ENCODE measurements around the gene PLEKHA7. TPM values are rescaled to one million over a fixed set of nuclear protein-coding genes. Genes with fewer than 3 reads are reported as not detected.
"Not testable (repeated sequence)": the region's sequence is repeated elsewhere in the genome, so short reads cannot be mapped to it uniquely, and the experiment has no call there.

Gene PLEKHA7
- total and polyA plus RNA-seq, 5 donors from 2014 or later, result 0.48 to 1.8 (median 0.73) TPM

DNA sequence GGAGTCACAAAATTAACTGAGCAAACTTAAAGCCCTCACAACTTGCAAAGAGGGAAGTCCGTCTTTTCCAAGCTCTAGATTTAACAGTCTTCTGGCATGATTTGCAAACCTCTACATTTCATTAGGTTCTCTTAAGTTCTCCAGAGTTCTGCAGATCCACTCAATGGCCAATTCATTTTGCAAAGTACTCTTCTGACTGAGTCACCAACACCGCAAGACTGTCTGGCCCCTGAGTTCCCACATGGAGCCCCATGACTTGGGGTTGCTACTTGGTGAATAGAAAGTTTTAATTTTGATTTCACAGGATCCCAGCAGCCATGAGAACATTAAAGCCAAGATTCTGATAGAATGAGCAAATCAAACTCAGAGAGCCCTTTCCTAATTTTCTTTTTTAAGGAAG is 134.5 kb downstream of the PLEKHA7 start:
- Histone ChIP-seq H3K4me3 (ENCODE audit: low read depth, low read length) (no peak overlapping the region), H3K36me3 (ENCODE audit: control insufficient read depth, insufficient read depth, low read length) (no peaks in the 10 kb centered on the region), H3K27ac (ENCODE audit: insufficient read depth, low read length, poor library complexity, severe bottlenecking) (no peak overlapping the region), H3K4me1 (ENCODE audit: control insufficient read depth, insufficient read depth, low read length, poor library complexity, severe bottlenecking) (no peaks in the 10 kb centered on the region), H3K9me3 (ENCODE audit: control insufficient read depth in 2 of 2, low read length in 2 of 2) (no peaks in the 10 kb centered on the region), H3K27me3 (ENCODE audit: control insufficient read depth, insufficient read depth, low read length) (no peaks in the 10 kb centered on the region)
- no peak overlapping the region for H3K27ac Mint-ChIP-seq
- peaks cover 11% of the 10 kb centered on the region for H3K27me3 Mint-ChIP-seq
- H3K4me3 Mint-ChIP-seq, result no peak overlapping the region
- no peaks in the 10 kb centered on the region for H3K9me3 Mint-ChIP-seq
- ATAC-seq (ENCODE audit: low read depth in 2 of 2) (no peak), DNase-seq (no peak)
- H3K36me3 Mint-ChIP-seq, result no peaks in the 10 kb centered on the region
- no peaks in the 10 kb centered on the region for H3K4me1 Mint-ChIP-seq

DNA sequence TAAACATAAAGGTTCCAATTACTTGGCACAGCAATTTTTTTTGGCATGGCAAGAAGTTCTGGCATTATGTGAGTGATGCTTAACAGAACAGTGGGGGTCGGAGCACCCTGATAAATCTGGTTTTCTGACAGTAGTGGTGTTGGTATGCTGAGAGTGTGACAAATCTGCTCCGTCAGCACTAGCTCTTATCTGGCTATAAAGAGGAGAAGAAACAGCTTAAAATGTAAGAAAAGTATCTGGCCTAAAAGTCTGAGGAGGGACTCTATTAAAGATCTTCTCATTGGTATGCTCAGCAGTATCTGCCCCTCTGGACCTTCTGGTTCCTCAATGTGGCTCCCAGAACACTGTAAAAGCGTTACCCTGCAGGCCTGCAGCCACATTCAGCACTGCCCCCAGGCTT is 137.4 kb downstream of the PLEKHA7 start:
- H3K4me1 Mint-ChIP-seq, result no peaks in the 10 kb centered on the region
- H3K36me3 ChIP-seq (ENCODE audit: control insufficient read depth, insufficient read depth, low read length), result no peaks in the 10 kb centered on the region
- no peak for DNase-seq
- peak overlapping the region in 1 of 3 donors; percentile 1 for H3K27ac Mint-ChIP-seq
- peaks cover 15% of the 10 kb centered on the region for H3K27me3 Mint-ChIP-seq
- H3K4me1 ChIP-seq (ENCODE audit: control insufficient read depth, insufficient read depth, low read length, poor library complexity, severe bottlenecking), result no peaks in the 10 kb centered on the region
- no peak overlapping the region for H3K4me3 Mint-ChIP-seq
- H3K27ac ChIP-seq (ENCODE audit: insufficient read depth, low read length, poor library complexity, severe bottlenecking), result no peak overlapping the region
- no peaks in the 10 kb centered on the region for H3K9me3 ChIP-seq (ENCODE audit: control insufficient read depth in 2 of 2, low read length in 2 of 2)
- H3K4me3 ChIP-seq (ENCODE audit: low read depth, low read length), result no peak overlapping the region
- no peaks in the 10 kb centered on the region for H3K27me3 ChIP-seq (ENCODE audit: control insufficient read depth, insufficient read depth, low read length)
- H3K9me3 Mint-ChIP-seq, result no peaks in the 10 kb centered on the region
- no peaks in the 10 kb centered on the region for H3K36me3 Mint-ChIP-seq
- ATAC-seq (ENCODE audit: low read depth in 2 of 2), result no peak

DNA sequence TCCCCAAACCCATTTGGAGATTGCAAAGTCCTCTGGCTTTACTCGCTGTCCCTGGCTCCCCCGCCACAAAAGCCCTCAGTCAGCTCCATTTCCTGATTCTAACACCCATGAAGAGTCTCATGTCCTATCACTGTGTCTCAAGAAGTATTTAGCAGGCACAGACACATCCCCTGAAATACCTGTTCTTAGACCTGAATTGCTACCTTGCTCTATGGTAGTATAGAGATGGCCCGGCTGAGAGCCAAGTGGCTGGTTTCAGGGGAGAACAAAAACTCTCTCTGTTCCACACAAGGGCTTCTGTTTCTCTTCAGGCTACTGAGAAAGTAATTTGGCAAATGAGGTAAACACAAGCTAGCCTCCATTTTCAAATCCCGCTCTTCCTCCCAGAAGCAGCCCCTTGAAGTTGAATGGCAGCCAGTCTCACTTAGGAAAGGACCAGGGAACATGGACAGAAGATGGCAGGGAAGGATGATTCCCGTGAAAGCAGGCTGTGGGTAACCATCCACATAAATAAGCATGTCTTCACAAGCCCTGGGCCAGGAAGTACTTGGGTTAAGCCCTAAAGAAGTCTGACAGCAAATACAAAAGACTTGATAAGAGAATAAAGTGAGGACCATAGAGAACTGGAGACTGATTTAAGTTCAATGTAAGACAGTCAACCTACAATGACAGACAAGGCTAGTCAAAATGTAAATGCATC is 138.0 kb downstream of the PLEKHA7 start:
- Histone ChIP-seq H3K27ac (ENCODE audit: insufficient read depth, low read length, poor library complexity, severe bottlenecking) (no peak overlapping the region), H3K27me3 (ENCODE audit: control insufficient read depth, insufficient read depth, low read length) (no peaks in the 10 kb centered on the region), H3K9me3 (ENCODE audit: control insufficient read depth in 2 of 2, low read length in 2 of 2) (no peaks in the 10 kb centered on the region), H3K36me3 (ENCODE audit: control insufficient read depth, insufficient read depth, low read length) (no peaks in the 10 kb centered on the region), H3K4me3 (ENCODE audit: low read depth, low read length) (no peak overlapping the region), H3K4me1 (ENCODE audit: control insufficient read depth, insufficient read depth, low read length, poor library complexity, severe bottlenecking) (no peaks in the 10 kb centered on the region)
- Mint-ChIP-seq H3K9me3 (no peaks in the 10 kb centered on the region), H3K27ac (no peak overlapping the region), H3K36me3 (no peaks in the 10 kb centered on the region), H3K4me3 (no peak overlapping the region), H3K27me3 (peaks cover 15% of the 10 kb centered on the region), H3K4me1 (no peaks in the 10 kb centered on the region)
- DNase-seq (no peak), ATAC-seq (ENCODE audit: low read depth in 2 of 2) (no peak)

DNA sequence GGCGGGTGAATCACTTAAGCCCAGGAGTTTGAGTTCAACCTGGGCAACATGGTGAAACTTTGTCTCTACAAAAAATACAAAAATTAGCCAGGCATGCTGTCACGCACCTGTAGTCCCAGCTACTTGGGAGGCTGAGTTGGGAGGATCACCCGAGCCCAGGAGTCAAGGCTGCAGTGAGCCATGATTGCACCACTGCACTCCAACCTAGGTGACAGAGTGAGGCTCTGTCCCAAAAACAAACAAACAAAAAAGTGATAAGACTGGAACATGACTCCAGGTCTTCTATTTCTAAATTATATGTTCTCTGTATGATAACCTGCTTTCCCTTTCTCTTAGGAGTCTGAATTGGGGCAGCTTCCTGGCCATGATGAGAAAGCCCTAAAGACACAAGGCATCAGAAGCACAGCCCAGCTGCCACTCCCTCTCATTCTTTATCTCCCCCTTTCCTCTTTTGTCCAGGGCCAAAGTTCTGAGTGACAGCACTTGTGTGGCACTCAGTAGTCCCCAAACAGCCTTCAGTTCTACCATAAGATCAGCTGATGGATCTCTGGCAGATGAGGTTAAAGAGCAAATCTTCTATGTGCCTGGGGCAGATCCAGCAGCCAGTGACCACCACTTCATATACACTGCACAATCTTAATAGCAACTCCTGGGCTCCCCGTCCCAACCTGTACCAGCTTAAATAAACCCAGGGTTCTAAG is 139.8 kb downstream of the PLEKHA7 start:
- Mint-ChIP-seq H3K4me3 (no peak overlapping the region), H3K27ac (no peak overlapping the region), H3K4me1 (no peaks in the 10 kb centered on the region), H3K27me3 (peaks cover 10% of the 10 kb centered on the region), H3K36me3 (no peaks in the 10 kb centered on the region), H3K9me3 (no peaks in the 10 kb centered on the region)
- H3K9me3 ChIP-seq (ENCODE audit: control insufficient read depth in 2 of 2, low read length in 2 of 2), result no peaks in the 10 kb centered on the region
- H3K27ac ChIP-seq (ENCODE audit: insufficient read depth, low read length, poor library complexity, severe bottlenecking), result no peak overlapping the region
- H3K4me3 ChIP-seq (ENCODE audit: low read depth, low read length), result no peak overlapping the region
- no peaks in the 10 kb centered on the region for H3K36me3 ChIP-seq (ENCODE audit: control insufficient read depth, insufficient read depth, low read length)
- DNase-seq (no peak), ATAC-seq (ENCODE audit: low read depth in 2 of 2) (no peak)
- H3K27me3 ChIP-seq (ENCODE audit: control insufficient read depth, insufficient read depth, low read length), result no peaks in the 10 kb centered on the region
- no peaks in the 10 kb centered on the region for H3K4me1 ChIP-seq (ENCODE audit: control insufficient read depth, insufficient read depth, low read length, poor library complexity, severe bottlenecking)

DNA sequence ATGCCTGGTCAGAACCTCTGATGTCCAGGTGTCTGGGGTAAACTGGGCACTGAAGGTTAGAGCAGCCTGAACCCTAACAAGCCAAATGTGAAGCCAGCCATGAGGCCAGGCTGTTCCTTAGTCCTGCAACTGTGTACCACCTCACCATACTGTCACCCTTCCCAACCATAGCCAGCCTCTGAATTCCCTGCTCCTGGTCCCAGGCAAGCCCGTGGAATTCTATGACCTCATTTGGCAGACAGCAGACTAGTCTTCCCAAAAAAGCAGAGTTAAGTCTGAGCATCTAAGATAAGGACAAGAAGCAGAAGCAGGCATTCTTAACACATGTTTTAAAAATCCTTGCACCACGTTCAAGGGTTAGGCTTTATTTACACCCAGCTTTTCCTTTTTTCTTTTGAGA is 140.9 kb downstream of the PLEKHA7 start:
- Mint-ChIP-seq H3K36me3 (no peaks in the 10 kb centered on the region), H3K27ac (no peak overlapping the region), H3K4me3 (no peak overlapping the region), H3K4me1 (no peaks in the 10 kb centered on the region), H3K27me3 (peaks cover 9% of the 10 kb centered on the region), H3K9me3 (no peaks in the 10 kb centered on the region)
- no peak overlapping the region for H3K4me3 ChIP-seq (ENCODE audit: low read depth, low read length)
- ATAC-seq (ENCODE audit: low read depth in 2 of 2) (no peak), DNase-seq (no peak)
- H3K27ac ChIP-seq (ENCODE audit: insufficient read depth, low read length, poor library complexity, severe bottlenecking), result no peak overlapping the region
- H3K27me3 ChIP-seq (ENCODE audit: control insufficient read depth, insufficient read depth, low read length), result no peaks in the 10 kb centered on the region
- no peaks in the 10 kb centered on the region for H3K36me3 ChIP-seq (ENCODE audit: control insufficient read depth, insufficient read depth, low read length)
- H3K9me3 ChIP-seq (ENCODE audit: control insufficient read depth in 2 of 2, low read length in 2 of 2), result no peaks in the 10 kb centered on the region
- H3K4me1 ChIP-seq (ENCODE audit: control insufficient read depth, insufficient read depth, low read length, poor library complexity, severe bottlenecking), result no peaks in the 10 kb centered on the region

DNA sequence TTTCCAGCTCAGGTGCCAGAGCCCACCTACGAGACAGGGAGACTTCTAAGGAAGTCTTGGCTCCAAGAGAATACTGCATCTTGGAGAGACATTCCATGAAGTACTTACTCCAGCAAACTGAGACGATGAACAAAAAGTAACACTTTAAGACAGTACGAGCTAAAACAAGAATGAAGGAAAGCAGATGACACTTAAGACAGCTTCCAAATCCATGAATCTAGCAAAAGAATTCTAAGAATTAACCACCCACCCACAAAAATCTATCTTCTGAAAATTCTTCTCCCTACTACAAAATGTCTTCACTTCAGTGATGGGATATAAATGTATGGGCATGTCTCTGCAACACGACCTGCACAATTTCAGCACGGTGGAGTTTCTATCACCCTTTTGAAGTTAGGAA is 142.8 kb downstream of the PLEKHA7 start:
- H3K36me3 Mint-ChIP-seq, result no peaks in the 10 kb centered on the region
- H3K27ac Mint-ChIP-seq, result no peak overlapping the region
- peaks cover 0 to 2% (median 0%) of the 10 kb centered on the region in 7 donors for H3K9me3 Mint-ChIP-seq
- Histone ChIP-seq H3K4me1 (ENCODE audit: control insufficient read depth, insufficient read depth, low read length, poor library complexity, severe bottlenecking) (no peaks in the 10 kb centered on the region), H3K27me3 (ENCODE audit: control insufficient read depth, insufficient read depth, low read length) (no peaks in the 10 kb centered on the region), H3K4me3 (ENCODE audit: low read depth, low read length) (no peak overlapping the region), H3K9me3 (ENCODE audit: control insufficient read depth in 2 of 2, low read length in 2 of 2) (no peaks in the 10 kb centered on the region), H3K27ac (ENCODE audit: insufficient read depth, low read length, poor library complexity, severe bottlenecking) (no peak overlapping the region), H3K36me3 (ENCODE audit: control insufficient read depth, insufficient read depth, low read length) (no peaks in the 10 kb centered on the region)
- H3K4me3 Mint-ChIP-seq, result no peak overlapping the region
- H3K4me1 Mint-ChIP-seq, result no peaks in the 10 kb centered on the region
- ATAC-seq (ENCODE audit: low read depth in 2 of 2), result no peak
- no peak for DNase-seq
- H3K27me3 Mint-ChIP-seq, result peaks cover 9% of the 10 kb centered on the region

DNA sequence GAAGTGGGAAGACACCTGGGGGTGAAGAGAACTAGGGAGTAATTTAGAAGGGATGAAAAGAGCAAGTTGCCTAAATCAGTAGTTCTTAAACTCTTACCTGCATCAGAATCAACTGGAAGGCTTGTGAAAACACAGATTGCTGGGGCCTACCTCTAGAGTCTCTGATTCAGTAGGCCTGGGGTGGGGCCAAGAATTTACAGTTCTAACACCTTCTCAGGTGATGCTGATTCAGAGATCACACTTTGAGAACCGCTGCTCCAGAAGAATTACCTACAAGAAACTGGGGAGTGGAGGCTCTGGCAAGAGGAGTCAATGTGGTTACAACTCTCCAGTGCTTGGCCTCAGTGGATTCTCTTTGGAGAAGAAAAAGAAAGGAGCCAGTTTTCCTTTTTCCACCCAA is 147.1 kb downstream of the PLEKHA7 start:
- Mint-ChIP-seq H3K9me3 (peaks cover 0 to 2% (median 0%) of the 10 kb centered on the region in 7 donors), H3K36me3 (no peaks in the 10 kb centered on the region), H3K27me3 (no peaks in the 10 kb centered on the region), H3K4me1 (no peaks in the 10 kb centered on the region), H3K27ac (no peak overlapping the region), H3K4me3 (no peak overlapping the region)
- Histone ChIP-seq H3K27ac (ENCODE audit: insufficient read depth, low read length, poor library complexity, severe bottlenecking) (no peak overlapping the region), H3K36me3 (ENCODE audit: control insufficient read depth, insufficient read depth, low read length) (no peaks in the 10 kb centered on the region), H3K4me1 (ENCODE audit: control insufficient read depth, insufficient read depth, low read length, poor library complexity, severe bottlenecking) (no peaks in the 10 kb centered on the region), H3K27me3 (ENCODE audit: control insufficient read depth, insufficient read depth, low read length) (no peaks in the 10 kb centered on the region), H3K4me3 (ENCODE audit: low read depth, low read length) (no peak overlapping the region), H3K9me3 (ENCODE audit: control insufficient read depth in 2 of 2, low read length in 2 of 2) (no peaks in the 10 kb centered on the region)
- ATAC-seq (ENCODE audit: low read depth in 2 of 2), result no peak
- DNase-seq, result no peak

DNA sequence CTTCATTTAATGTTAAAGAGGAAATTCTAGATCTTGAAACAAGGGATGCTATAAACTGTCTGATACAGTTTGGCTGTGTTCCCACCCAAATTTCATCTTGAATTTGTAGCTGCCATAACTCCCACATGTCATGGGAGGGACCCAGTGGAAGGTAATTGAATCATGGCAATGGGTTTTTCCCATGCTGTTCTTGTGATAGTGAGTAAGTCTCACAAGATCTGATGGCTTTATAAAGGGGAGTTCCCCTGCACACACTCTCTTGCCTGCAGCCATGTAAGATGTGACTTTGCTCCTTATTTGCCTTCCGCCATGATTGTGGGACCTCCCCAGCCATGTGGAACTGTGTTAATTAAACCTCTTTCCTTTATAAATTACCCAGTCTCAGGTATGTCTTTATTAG is 149.8 kb downstream of the PLEKHA7 start:
- H3K27me3 Mint-ChIP-seq; DNase-seq; H3K27me3 ChIP-seq (ENCODE audit: control insufficient read depth, insufficient read depth, low read length); H3K4me3 Mint-ChIP-seq; ATAC-seq (ENCODE audit: low read depth in 2 of 2); H3K36me3 ChIP-seq (ENCODE audit: control insufficient read depth, insufficient read depth, low read length); H3K9me3 Mint-ChIP-seq; H3K4me3 ChIP-seq (ENCODE audit: low read depth, low read length); H3K27ac ChIP-seq (ENCODE audit: insufficient read depth, low read length, poor library complexity, severe bottlenecking); H3K36me3 Mint-ChIP-seq; H3K4me1 Mint-ChIP-seq; H3K9me3 ChIP-seq (ENCODE audit: control insufficient read depth in 2 of 2, low read length in 2 of 2); H3K4me1 ChIP-seq (ENCODE audit: control insufficient read depth, insufficient read depth, low read length, poor library complexity, severe bottlenecking); H3K27ac Mint-ChIP-seq: not testable (repeated sequence)
